Mammary epithelial cell (primary cell): ENCODE data around the gene ZBTB22.

Experiments used
- EZH2 ChIP-seq: IDR thresholded peaks from 2 replicates; pipeline ENCODE4 v1.6.1; 2012; ENCODE audit warnings: low read length, inconsistent platforms, borderline replicate concordance
- TF ChIP-seq, protein P1 (sequence below), 2 donors: IDR thresholded peaks in 1 of 2; conservative IDR thresholded peaks in 1 of 2; 2 replicates each; pipeline ENCODE4 v1.5.1; 2011 to 2012; ENCODE audit warnings: inconsistent platforms in 2 of 2, low read length in 2 of 2, mild to moderate bottlenecking in 2 of 2, control low read depth in 1 of 2, low read depth in 1 of 2; ENCODE audit not compliant: insufficient read depth in 1 of 2; ENCODE audit errors: extremely low read depth in 1 of 2

DNA sequence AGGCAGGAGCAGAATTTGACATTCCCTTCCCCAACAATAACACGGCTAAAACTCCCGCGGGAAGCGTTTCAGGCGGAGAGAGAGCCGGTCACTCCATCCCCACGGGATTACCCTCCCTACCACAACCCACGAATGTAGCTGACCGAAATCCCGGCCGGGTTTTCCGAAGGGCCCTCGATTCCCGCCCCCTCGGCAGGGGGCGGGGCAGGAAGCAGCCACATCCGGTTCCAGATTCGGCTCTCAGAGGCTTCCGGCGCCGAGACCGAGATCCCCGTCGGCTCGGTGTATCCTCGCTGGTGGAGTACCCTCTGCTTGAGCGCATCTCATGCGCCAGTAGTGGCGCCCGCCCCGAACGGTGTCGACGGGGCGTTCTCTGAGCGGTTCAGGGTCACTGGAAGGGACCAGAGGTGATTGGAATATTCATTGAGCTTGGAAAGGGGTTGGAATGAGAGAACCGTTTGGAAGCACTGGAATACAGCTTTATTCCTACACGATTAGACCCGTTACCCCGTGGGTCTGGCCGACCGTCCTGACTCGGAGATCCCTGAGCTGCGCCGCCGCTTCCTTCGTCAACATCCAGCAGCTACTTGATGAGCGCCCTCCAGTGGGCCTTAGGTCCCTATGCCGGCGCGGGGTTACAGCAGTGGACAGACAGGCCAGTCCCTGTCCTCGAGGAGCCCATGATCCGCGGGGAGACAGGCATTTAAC is 18.2 kb downstream of the ZBTB22 start:
- TF ChIP-seq, protein P1, sequence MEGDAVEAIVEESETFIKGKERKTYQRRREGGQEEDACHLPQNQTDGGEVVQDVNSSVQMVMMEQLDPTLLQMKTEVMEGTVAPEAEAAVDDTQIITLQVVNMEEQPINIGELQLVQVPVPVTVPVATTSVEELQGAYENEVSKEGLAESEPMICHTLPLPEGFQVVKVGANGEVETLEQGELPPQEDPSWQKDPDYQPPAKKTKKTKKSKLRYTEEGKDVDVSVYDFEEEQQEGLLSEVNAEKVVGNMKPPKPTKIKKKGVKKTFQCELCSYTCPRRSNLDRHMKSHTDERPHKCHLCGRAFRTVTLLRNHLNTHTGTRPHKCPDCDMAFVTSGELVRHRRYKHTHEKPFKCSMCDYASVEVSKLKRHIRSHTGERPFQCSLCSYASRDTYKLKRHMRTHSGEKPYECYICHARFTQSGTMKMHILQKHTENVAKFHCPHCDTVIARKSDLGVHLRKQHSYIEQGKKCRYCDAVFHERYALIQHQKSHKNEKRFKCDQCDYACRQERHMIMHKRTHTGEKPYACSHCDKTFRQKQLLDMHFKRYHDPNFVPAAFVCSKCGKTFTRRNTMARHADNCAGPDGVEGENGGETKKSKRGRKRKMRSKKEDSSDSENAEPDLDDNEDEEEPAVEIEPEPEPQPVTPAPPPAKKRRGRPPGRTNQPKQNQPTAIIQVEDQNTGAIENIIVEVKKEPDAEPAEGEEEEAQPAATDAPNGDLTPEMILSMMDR (conservative IDR thresholded peaks at IDR 0.05 in 1 of 2, IDR thresholded peaks at IDR 0.05 in 1 of 2; ENCODE audit: extremely low read depth in 1 of 2, insufficient read depth in 1 of 2, low read depth in 1 of 2, low read length in 2 of 2) = peak; percentile 71 to 82
- TF ChIP-seq EZH2 = no peak
